Pancreas (tissue), 10 donors: Measurements from ENCODE around the gene DAAM2. TPM values are rescaled to one million over a fixed set of nuclear protein-coding genes. Genes with fewer than 3 reads are reported as not detected.

ENCODE experiments used
- ATAC-seq, 4 donors: fragments of 200-7000 bp; cut with Tn5 transposase; one replicate each; pipeline versions ENCODE4 v1.8.0 to v1.9.1; 2020; ENCODE audit warnings: mild to moderate bottlenecking in 4 of 4, moderate library complexity in 4 of 4
- DNase-seq, 6 donors: peaks; one replicate each; pipeline ENCODE4 v3.0.0-alpha.2; 2020
- FAIRE-seq: peaks from 2 replicates; lab custom pipeline; 2012; peaks lifted over from hg19 to GRCh38; lab: Jason Lieb, UNC
- H3K27ac ChIP-seq, 4 donors: fragments of 200-600 bp; sonication (generic); 1 replicate in 3 of 4; 2 replicates in 1 of 4; pipeline versions ENCODE4 v1.5.0 to v1.8.0; 2020
- H3K27me3 ChIP-seq, 4 donors: fragments of 200-600 bp; one replicate each; pipeline ENCODE4 v1.8.0; 2021
- H3K36me3 ChIP-seq, 3 donors: fragments of 200-600 bp; sonication (generic) in 1 of 3; one replicate each; pipeline versions ENCODE4 v1.5.0 to v1.8.0; 2020 to 2021
- H3K4me1 ChIP-seq, 3 donors: fragments of 200-600 bp; one replicate each; pipeline ENCODE4 v1.8.0; 2021
- H3K4me3 ChIP-seq, 4 donors: fragments of 200-600 bp; sonication (generic) in 2 of 4; one replicate each; pipeline versions ENCODE4 v1.5.0 to v1.8.0; 2020 to 2021
- H3K9me3 ChIP-seq, 4 donors: fragments of 200-600 bp; one replicate each; pipeline ENCODE4 v1.8.0; 2021
- WGBS, 2 donors: extraction: QIAGEN DNeasy Blood & Tissue Kit; methylation state at CpG; one replicate each; pipeline ENCODE4 v1.1.7; 2013; 5-methylcytosine and 5-hydroxymethylcytosine counted together
- intact Hi-C, 3 donors: fragments of 100-400 bp; cut with DNase I; formaldehyde crosslinking; loops; one replicate each; pipeline versions ENCODE4 v1.11.1 to v1.14.2; 2022
- polyA plus RNA-seq, 2 donors: library from polyadenylated mRNA; stranded (reverse); fragments of 200-250 nt; gene quantifications; one replicate each; pipeline ENCODE4 v1.2.3, GENCODE V29; 2013
- total RNA-seq, 6 donors: library from RNA; stranded (reverse); fragmentation: NEBNext Ultra II Directional in 4 of 6; extraction: Animal tissue kit (Norgen Biotek cat#: 25700) in 4 of 6; gene quantifications; one replicate each; pipeline versions ENCODE4 v1.2.1 to v1.2.4, GENCODE V29; 2021 to 2023
- TF ChIP-seq, protein P1 (sequence below), 4 donors: fragments of 200-600 bp; sonication (generic) in 3 of 4; IDR thresholded peaks; one replicate each; pipeline versions ENCODE4 v1.5.0 to v1.8.0; 2021; ENCODE audit warnings: antibody characterized with exemption in 4 of 4
- donor health status: healthy with polysubstance abuse.
- donor health status: DM: no; HTN: no; CAD: no; lungs with moderate emphysema.
- donor health status: DM: no; HTN: no; CAD: no.
- donor health status: control.
- donor health status: control.
- donor health status: Bipolar disorder and iron deficiency.
- donor health status: DM: yes; HTN: yes; CAD: no.
- donor health status: DM: no; HTN: no; CAD: no.
- donor health status: DM: no; HTN: no; CAD: no.
- donor health status: DM: yes; HTN: yes; CAD: no.

The DAAM2 gene
- total and polyA plus RNA-seq, 8 donors: 4.0 to 10.5 (median 7.2) TPM

DNA sequence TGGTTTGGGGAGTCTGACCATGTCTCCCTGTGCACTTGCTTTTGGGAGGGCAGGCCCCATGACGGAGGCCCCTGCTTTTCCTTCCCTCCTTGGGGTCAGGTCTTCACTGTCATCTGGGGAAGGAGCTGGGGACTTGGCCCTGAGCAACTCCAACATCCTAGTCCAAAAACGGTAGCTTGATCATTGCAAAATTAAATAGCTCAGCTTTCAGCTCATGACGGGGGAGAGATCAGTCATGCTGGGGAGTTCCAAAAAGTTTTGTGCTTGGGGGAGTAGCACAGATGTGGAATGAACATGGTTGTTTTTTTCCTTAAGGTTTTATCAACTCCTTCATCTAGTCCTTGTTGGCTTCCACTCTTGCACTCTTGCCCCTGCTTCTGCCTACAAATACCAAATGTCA lies 81.3 kb downstream of the DAAM2 start:
- Histone ChIP-seq H3K27ac (no peak overlapping the region), H3K4me1 (no peaks in the 10 kb centered on the region), H3K27me3 (no peaks in the 10 kb centered on the region), H3K4me3 (no peak overlapping the region), H3K36me3 (no peaks in the 10 kb centered on the region), H3K9me3 (no peaks in the 10 kb centered on the region)
- 83 to 84% methylated on average over 3 of the region's 3 CpGs for WGBS, 2 donors
- FAIRE-seq (no peak), DNase-seq (no peak), ATAC-seq (no peak)
- TF ChIP-seq, protein P1, sequence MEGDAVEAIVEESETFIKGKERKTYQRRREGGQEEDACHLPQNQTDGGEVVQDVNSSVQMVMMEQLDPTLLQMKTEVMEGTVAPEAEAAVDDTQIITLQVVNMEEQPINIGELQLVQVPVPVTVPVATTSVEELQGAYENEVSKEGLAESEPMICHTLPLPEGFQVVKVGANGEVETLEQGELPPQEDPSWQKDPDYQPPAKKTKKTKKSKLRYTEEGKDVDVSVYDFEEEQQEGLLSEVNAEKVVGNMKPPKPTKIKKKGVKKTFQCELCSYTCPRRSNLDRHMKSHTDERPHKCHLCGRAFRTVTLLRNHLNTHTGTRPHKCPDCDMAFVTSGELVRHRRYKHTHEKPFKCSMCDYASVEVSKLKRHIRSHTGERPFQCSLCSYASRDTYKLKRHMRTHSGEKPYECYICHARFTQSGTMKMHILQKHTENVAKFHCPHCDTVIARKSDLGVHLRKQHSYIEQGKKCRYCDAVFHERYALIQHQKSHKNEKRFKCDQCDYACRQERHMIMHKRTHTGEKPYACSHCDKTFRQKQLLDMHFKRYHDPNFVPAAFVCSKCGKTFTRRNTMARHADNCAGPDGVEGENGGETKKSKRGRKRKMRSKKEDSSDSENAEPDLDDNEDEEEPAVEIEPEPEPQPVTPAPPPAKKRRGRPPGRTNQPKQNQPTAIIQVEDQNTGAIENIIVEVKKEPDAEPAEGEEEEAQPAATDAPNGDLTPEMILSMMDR (IDR thresholded peaks at IDR 0.05): no peak
- intact Hi-C loops: no loop called here

DNA sequence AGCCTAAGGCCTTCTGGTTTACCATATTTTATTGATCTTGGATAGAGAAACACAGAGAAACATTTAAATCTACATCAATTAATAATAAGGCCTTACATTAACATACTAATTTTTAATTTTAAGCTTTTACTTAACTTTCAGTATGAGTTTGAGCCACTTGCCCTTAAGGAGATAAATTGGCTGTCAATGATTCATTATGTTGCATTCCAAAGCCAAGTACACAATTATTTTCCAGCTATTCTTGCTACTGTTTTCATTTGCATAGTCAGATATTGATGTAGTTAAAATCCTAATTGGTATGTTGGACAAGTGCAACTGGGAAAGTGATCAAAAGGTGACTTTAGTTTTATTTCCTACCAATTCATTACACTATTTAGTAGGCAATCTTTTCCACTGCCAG lies 83.9 kb downstream of the DAAM2 start:
- DNase-seq (no peak), FAIRE-seq (no peak), ATAC-seq (no peak)
- H3K9me3 ChIP-seq: no peaks in the 10 kb centered on the region
- H3K4me1 ChIP-seq: peaks cover 0 to 5% (median 0%) of the 10 kb centered on the region in 3 donors
- intact Hi-C loops: no loop called here
- no peak overlapping the region for H3K27ac ChIP-seq
- TF ChIP-seq, protein P1 (IDR thresholded peaks at IDR 0.05): no peak
- H3K27me3 ChIP-seq: no peaks in the 10 kb centered on the region
- H3K36me3 ChIP-seq: no peaks in the 10 kb centered on the region
- H3K4me3 ChIP-seq: no peak overlapping the region

DNA sequence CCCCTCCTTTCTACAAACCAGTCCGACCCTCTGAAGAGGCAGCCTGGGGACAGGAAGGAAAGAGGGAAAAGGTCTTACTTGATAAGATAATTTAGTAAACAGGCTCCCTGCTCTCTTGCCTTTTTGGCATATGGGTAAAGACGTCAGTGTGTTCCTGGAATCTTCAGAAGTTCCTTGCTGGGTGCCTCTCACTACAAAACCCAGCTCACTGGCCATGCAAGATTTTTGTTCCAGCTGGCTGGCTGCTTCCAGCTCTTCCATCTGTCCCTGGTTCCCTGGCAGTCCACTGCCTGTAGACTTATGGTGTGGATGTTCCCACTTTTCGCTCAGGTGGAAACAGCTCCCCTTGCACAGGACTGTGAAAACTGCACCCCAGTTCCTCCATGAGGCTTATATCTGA lies 84.7 kb downstream of the DAAM2 start:
- Histone ChIP-seq H3K4me3 (no peak overlapping the region), H3K27ac (no peak overlapping the region), H3K36me3 (no peaks in the 10 kb centered on the region), H3K4me1 (peaks cover 0 to 5% (median 0%) of the 10 kb centered on the region in 3 donors), H3K27me3 (no peaks in the 10 kb centered on the region), H3K9me3 (no peaks in the 10 kb centered on the region)
- FAIRE-seq (no peak), ATAC-seq (no peak), DNase-seq (no peak)
- TF ChIP-seq, protein P1 (IDR thresholded peaks at IDR 0.05): no peak
- intact Hi-C loops: no loop called here
- WGBS, 2 donors: 84 to 85% methylated on average over 3 of the region's 3 CpGs

DNA sequence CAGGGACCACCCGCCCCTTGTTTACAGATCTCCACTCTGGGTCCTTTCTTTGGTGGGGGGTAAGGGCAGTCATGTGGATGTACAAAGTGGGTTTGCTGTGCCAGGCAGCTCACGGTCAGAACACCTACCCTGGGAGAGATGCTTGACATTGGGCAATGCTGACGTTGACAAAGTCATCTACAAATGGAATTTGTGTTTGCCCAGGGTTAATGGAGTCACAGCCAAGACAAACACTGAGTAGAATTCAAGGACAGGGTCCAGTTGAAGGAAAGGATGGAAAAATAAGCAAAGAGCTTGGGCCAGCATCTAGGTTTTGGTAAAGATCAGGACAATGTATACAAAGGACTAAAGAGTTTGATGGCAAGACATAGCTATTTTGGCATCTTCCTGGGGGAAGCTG lies 87.4 kb downstream of the DAAM2 start:
- FAIRE-seq: no peak

DNA sequence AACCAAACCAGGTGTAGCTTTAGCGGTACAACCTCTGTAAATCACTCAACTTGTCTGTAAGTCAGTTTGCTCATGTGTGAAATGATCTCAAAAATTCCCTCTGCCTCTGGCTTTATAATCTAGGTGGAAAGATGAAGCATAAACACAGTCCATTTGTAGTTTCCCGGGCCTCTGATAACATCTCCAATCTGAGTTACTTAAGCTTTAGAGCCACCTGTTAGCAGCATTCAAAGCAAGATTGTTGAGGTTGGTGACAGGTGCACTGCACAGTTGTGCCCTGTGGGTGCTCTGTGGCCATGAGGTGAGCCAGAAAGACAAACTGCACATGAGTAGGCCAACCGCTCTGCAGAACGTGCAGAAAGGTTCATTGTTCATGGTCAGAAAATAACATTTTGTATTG lies 88.4 kb downstream of the DAAM2 start:
- DNase-seq (no peak), ATAC-seq (peak in 1 of 4 donors; percentile 19), FAIRE-seq (no peak)
- Histone ChIP-seq H3K4me3 (no peak overlapping the region), H3K9me3 (no peaks in the 10 kb centered on the region), H3K4me1 (peaks cover 0 to 5% (median 0%) of the 10 kb centered on the region in 3 donors), H3K36me3 (no peaks in the 10 kb centered on the region), H3K27me3 (no peaks in the 10 kb centered on the region), H3K27ac (no peak overlapping the region)
- TF ChIP-seq, protein P1 (IDR thresholded peaks at IDR 0.05): no peak
- 37 to 40% methylated on average over 4 of the region's 4 CpGs for WGBS, 2 donors
- intact Hi-C loops: loop anchor here in 1 of 3 donors (10.0 kb wide), 1 partner anchor 516 kb away; no protein-coding TSS in a partner anchor

More for the DNA sequence above, 87.4 kb downstream of the DAAM2 start:
- H3K27ac ChIP-seq: no peak overlapping the region
- no peak for DNase-seq
- TF ChIP-seq, protein P1 (IDR thresholded peaks at IDR 0.05): no peak
- intact Hi-C loops: no loop called here
- H3K9me3 ChIP-seq: no peaks in the 10 kb centered on the region
- no peaks in the 10 kb centered on the region for H3K36me3 ChIP-seq
- H3K4me1 ChIP-seq: peaks cover 0 to 5% (median 0%) of the 10 kb centered on the region in 3 donors
- H3K27me3 ChIP-seq: no peaks in the 10 kb centered on the region
- no peak overlapping the region for H3K4me3 ChIP-seq
- 36 to 42% methylated on average over 3 of the region's 3 CpGs for WGBS, 2 donors
- ATAC-seq: peak; percentile 19 to 75 (median 72)
